NCI-H146 treated with DMSO at 0.1 percent for 48 hours (cell line): ENCODE results near the gene HSF2BP.
"Not testable (repeated sequence)": the region's sequence is repeated elsewhere in the genome, so short reads cannot be mapped to it uniquely, and the experiment has no call there.

Experiments used
- DNase-seq: peaks from one replicate; lab custom pipeline; 2025; ENCODE audit not compliant: unreplicated experiment; lab: John Stamatoyannopoulos, UW

The HSF2BP gene

GRCh38 chr21:43598416-43599120 lies 60.7 kb downstream of the HSF2BP start:
- no peak for DNase-seq

- DNase-seq, result no peak
Observed at GRCh38 chr21:43597540-43598250, 61.6 kb downstream of the HSF2BP start.

- no peak for DNase-seq
Observed at GRCh38 chr21:43597052-43597451, 62.2 kb downstream of the HSF2BP start.

- no peak for DNase-seq
Observed at GRCh38 chr21:43596616-43597015, 62.7 kb downstream of the HSF2BP start.

GRCh38 chr21:43595769-43596168 lies 63.5 kb downstream of the HSF2BP start:
- not testable (repeated sequence) for DNase-seq

- no peak for DNase-seq
Observed at GRCh38 chr21:43593078-43593477, 66.2 kb downstream of the HSF2BP start.

GRCh38 chr21:43591571-43591970 lies 67.7 kb downstream of the HSF2BP start:
- no peak for DNase-seq

- DNase-seq, result no peak
Observed at GRCh38 chr21:43590194-43590593, 69.1 kb downstream of the HSF2BP start.

GRCh38 chr21:43588957-43589356 lies 70.3 kb downstream of the HSF2BP start:
- DNase-seq, result no peak

- DNase-seq, result no peak
Observed at GRCh38 chr21:43585924-43586413, 73.3 kb downstream of the HSF2BP start.

- DNase-seq, result no peak
Observed at GRCh38 chr21:43585514-43585913, 73.8 kb downstream of the HSF2BP start.

- DNase-seq, result no peak
Observed at GRCh38 chr21:43581453-43581852, 77.8 kb downstream of the HSF2BP start.

GRCh38 chr21:43578677-43579303 lies 80.5 kb downstream of the HSF2BP start:
- no peak for DNase-seq

GRCh38 chr21:43575473-43575844 lies 83.8 kb downstream of the HSF2BP start:
- DNase-seq, result no peak

GRCh38 chr21:43574741-43575472 lies 84.4 kb downstream of the HSF2BP start:
- DNase-seq, result no peak

- no peak for DNase-seq
Observed at GRCh38 chr21:43573921-43574320, 85.4 kb downstream of the HSF2BP start.

- no peak for DNase-seq
Observed at GRCh38 chr21:43572446-43572845, 86.8 kb downstream of the HSF2BP start.

GRCh38 chr21:43571976-43572375 lies 87.3 kb downstream of the HSF2BP start:
- no peak for DNase-seq

GRCh38 chr21:43570195-43570594 lies 89.1 kb downstream of the HSF2BP start:
- not testable (repeated sequence) for DNase-seq

GRCh38 chr21:43562451-43562850 lies 96.8 kb downstream of the HSF2BP start:
- not testable (repeated sequence) for DNase-seq

- not testable (repeated sequence) for DNase-seq
Observed at GRCh38 chr21:43540561-43540960, 118.7 kb downstream of the HSF2BP start.
